Astrocyte of the spinal cord (primary cell): ENCODE data around the gene PTPRN2.

Source experiments
- DNase-seq: peaks from one replicate; pipeline ENCODE4 v3.0.0; 2011; ENCODE audit warnings: low read depth, low spot score
- H3K4me3 ChIP-seq: 2 replicates; pipeline ENCODE4 v1.5.1; 2011; ENCODE audit warnings: low read depth, mild to moderate bottlenecking, low read length, moderate library complexity
- in situ Hi-C: cut with HindIII; loops from 2 replicates; pipeline ENCODE4 v1.10.0; 2017; ENCODE audit warnings: low sequenced_read_pairs
- TF ChIP-seq, protein P1 (sequence below): IDR thresholded peaks from 2 replicates; pipeline ENCODE4 v1.5.1; 2012; ENCODE audit warnings: low read depth, mild to moderate bottlenecking, low read length, inconsistent platforms

Gene PTPRN2

DNA sequence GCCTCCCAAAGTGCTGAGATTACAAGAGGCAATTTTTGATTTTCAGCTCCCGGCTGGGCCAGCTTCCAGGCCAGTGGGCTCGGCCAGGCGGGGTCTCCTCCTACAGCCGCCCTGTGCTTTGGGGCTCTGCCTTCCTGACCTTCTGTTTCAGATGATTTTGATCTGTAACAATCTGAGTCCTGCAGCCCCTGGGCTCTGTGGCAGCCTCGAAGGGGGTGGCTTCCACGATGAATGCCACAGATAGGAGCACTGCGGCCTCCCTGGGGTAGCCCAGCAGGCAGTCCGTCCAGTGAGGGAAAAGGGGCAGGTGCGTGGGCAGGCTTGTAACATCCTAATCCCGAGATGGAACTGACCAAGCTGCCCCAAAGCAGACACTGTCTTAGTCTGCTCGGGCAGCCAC lies 1073.3 kb downstream of the PTPRN2 start:
- in situ Hi-C loops = no loop called here
- no peak for DNase-seq
- TF ChIP-seq, protein P1, sequence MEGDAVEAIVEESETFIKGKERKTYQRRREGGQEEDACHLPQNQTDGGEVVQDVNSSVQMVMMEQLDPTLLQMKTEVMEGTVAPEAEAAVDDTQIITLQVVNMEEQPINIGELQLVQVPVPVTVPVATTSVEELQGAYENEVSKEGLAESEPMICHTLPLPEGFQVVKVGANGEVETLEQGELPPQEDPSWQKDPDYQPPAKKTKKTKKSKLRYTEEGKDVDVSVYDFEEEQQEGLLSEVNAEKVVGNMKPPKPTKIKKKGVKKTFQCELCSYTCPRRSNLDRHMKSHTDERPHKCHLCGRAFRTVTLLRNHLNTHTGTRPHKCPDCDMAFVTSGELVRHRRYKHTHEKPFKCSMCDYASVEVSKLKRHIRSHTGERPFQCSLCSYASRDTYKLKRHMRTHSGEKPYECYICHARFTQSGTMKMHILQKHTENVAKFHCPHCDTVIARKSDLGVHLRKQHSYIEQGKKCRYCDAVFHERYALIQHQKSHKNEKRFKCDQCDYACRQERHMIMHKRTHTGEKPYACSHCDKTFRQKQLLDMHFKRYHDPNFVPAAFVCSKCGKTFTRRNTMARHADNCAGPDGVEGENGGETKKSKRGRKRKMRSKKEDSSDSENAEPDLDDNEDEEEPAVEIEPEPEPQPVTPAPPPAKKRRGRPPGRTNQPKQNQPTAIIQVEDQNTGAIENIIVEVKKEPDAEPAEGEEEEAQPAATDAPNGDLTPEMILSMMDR = no peak
- no peak overlapping the region for H3K4me3 ChIP-seq

DNA sequence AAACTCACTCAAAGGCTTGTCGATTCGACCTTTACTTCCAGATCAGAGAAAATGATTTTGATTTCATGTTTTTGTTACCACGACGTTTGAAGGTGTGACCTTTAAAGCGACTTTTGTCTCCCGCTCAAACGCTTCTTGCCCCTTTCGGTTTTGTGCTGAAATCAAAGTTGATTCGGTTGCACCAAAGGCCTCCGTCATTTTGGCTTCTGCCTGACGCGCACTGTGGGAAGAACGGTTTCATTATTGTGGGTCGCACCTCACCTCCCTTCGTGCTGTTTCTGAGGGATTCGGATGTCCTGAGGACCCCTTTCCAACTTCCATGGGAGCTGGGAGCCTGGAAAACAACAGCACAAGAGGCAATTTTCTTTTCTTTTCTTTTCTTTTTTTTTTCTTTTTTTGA lies 1073.9 kb downstream of the PTPRN2 start:
- TF ChIP-seq, protein P1 = no peak
- no peak for DNase-seq
- H3K4me3 ChIP-seq = no peak overlapping the region
- in situ Hi-C loops = no loop called here

DNA sequence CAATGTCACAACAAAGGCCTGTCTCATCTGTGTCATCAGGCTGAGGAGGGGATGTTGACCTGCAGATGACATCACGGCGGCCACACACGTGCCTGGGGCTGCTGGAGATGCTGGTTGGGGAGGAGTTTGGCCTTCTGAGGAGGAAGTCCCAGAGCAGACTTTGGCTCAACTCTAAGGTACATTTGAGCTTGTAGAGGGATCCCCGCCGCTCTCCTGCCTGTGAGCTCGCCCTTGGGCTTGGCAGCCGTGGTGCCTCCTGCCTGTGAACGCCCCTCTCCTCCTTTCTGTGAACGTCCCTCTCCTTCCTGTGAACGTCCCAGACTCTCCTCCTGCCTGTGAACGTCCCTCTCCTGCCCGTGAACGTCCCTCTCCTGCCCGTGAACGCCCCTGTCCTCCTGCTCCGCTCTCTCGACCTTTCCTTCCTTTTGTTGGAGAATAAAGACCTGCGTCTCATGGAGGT lies 1074.4 kb downstream of the PTPRN2 start:
- in situ Hi-C loops = no loop called here
- no peak overlapping the region for H3K4me3 ChIP-seq

DNA sequence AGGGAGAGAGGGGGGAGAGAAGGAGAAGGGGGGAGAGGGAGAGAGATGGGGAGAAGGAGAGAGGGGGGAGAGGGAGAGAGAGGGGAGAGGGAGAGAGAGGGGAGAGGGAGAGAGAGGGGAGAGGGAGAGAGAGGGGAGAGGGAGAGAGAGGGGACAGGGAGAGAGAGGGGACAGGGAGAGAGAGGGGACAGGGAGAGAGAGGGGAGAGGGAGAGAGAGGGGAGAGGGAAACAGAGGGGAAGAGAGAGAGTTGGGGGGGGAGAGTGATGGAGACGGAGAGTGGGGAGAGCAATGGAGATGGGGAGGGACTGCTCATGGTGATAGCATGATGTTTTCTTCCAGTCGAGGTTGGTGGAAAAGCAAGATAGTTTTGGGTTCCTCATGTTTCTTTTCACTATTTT lies 1078.4 kb downstream of the PTPRN2 start:
- no peak for DNase-seq

More for the DNA sequence above, 1074.4 kb downstream of the PTPRN2 start:
- DNase-seq = no peak
- TF ChIP-seq, protein P1 = no peak

DNA sequence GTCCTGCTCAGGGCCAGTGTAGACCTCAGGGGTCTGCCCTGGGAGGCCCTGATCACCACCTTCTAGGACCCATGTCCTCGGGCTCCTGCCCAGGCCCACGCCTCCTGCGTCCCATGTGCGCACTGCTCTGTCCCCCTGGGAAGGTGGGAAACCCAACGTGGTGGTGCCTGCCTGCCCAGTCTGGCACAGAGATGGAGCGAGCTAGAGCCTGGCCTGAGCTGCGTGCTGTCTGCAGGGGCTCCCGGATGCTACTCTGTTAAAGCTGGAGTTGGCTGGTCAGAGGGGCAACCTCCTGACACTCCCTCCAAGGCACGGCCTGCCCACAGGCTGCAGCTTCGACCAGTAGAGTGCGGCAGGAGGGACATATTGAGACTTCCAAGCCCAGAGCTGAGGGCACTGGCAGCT lies 1079.1 kb downstream of the PTPRN2 start:
- no peak overlapping the region for H3K4me3 ChIP-seq
- TF ChIP-seq, protein P1 = no peak
- in situ Hi-C loops = no loop called here
- DNase-seq = no peak

More for the DNA sequence above, 1078.4 kb downstream of the PTPRN2 start:
- in situ Hi-C loops = no loop called here
- TF ChIP-seq, protein P1 = no peak
- no peak overlapping the region for H3K4me3 ChIP-seq

DNA sequence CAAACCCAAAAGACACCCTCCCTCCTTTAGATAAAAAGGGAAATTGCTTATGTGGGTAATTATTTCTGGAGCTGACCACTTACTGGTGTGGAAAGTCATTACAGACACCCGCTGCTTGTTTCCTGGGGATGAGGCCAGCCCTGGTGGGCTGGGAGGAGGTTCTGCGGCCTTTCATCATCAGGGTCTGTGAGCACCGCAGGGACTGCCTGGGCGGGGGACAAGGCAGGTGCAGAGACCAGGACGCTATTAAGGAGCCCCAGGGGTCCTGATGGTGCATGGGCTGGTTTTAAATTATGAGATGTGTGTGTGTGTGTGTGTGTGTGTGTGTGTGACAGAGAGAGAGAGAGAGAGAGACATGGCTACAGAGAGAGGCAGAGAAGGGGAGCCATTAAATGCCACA lies 1079.6 kb downstream of the PTPRN2 start:
- in situ Hi-C loops = no loop called here
- TF ChIP-seq, protein P1 = no peak
- H3K4me3 ChIP-seq = no peak overlapping the region
- no peak for DNase-seq

DNA sequence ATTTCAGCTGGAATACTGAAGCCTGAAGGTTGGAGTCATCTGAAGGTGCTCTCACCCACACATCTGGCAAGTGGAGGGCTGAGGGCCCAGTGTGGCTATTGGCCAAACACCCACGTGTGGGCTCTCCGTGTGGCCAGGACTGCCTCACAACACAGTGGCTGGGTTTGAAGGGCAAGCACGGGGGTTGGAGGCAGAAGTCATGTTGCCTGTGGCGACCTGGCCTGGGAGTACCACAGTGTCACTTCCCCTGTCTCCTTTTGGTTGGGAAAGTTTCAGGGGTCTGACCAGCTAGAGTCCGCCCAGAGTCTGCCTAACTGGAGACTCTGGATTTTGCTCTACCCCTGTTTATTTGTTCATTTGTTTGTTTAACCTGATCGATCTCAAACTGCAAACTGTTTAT lies 1081.4 kb downstream of the PTPRN2 start:
- TF ChIP-seq, protein P1 = no peak
- H3K4me3 ChIP-seq = no peak overlapping the region
- in situ Hi-C loops = no loop called here
- no peak for DNase-seq
